ENCODE results near the gene ADAMTS12. TPM values are rescaled to one million over a fixed set of nuclear protein-coding genes. Genes with fewer than 3 reads are reported as not detected.

The ADAMTS12 gene
- polyA plus RNA-seq, 3 donors: not detected

DNA sequence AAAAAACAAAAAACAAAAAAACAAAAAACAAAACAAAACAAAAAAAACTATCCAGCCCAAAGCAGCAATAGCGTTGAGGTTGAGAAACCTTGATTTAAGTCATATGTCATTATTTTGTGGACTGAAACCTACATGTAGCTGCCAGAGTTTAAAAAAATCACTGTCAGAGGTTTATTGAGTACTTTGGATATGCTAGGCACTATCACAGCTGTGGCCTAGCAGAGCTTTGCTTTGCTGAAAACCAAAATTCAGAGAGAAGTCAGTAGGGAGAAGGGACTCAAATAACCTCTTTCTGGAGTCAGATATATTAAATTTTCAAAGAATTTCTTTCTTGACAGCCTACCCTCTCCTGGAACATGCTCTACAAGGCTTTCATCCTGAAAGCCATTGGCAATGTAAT is 299.5 kb downstream of the ADAMTS12 start:
- Histone ChIP-seq H3K79me2 (ENCODE audit: insufficient read depth, low read length) (no peaks in the 10 kb centered on the region), H3K9me3 (replicated peaks in 1 of 2; ENCODE audit: control insufficient read depth in 1 of 2, insufficient read depth in 1 of 2, low read length in 2 of 2) (no peaks in the 10 kb centered on the region), H3K4me2 (replicated peaks; ENCODE audit: extremely low read depth, low read length, poor library complexity, severe bottlenecking) (no peak overlapping the region), H3K27ac (ENCODE audit: low read depth in 1 of 2, low read length in 2 of 2) (no peak overlapping the region), H4K20me1 (ENCODE audit: insufficient read depth, low read length) (no peaks in the 10 kb centered on the region), H3K36me3 (replicated peaks in 1 of 2; ENCODE audit: control insufficient read depth in 1 of 2, insufficient read depth in 2 of 2, low read length in 2 of 2) (no peaks in the 10 kb centered on the region), H3K9ac (ENCODE audit: insufficient read depth, low read length, poor library complexity, severe bottlenecking) (no peak overlapping the region), H3K4me3 (replicated peaks in 1 of 3; ENCODE audit: low read depth in 2 of 3, low read length in 3 of 3) (no peak overlapping the region), H3K27me3 (ENCODE audit: control insufficient read depth in 2 of 2, insufficient read depth in 2 of 2, low read length in 2 of 2) (no peaks in the 10 kb centered on the region), H3K4me1 (ENCODE audit: control insufficient read depth in 1 of 2, insufficient read depth in 2 of 2, low read length in 2 of 2) (no peaks in the 10 kb centered on the region), H2AFZ (ENCODE audit: insufficient read depth, low read depth, low read length, poor library complexity, severe bottlenecking) (no peak overlapping the region)
- Mint-ChIP-seq H3K36me3 (no peaks in the 10 kb centered on the region), H3K27ac (no peak overlapping the region), H3K4me1 (no peaks in the 10 kb centered on the region), H3K27me3 (ENCODE audit: low read depth in 3 of 3) (peaks cover 0 to 3% (median 2%) of the 10 kb centered on the region in 3 donors), H3K4me3 (no peak overlapping the region), H3K9me3 (peaks cover 0 to 2% (median 0%) of the 10 kb centered on the region in 7 donors)
- TF ChIP-seq, protein P1, sequence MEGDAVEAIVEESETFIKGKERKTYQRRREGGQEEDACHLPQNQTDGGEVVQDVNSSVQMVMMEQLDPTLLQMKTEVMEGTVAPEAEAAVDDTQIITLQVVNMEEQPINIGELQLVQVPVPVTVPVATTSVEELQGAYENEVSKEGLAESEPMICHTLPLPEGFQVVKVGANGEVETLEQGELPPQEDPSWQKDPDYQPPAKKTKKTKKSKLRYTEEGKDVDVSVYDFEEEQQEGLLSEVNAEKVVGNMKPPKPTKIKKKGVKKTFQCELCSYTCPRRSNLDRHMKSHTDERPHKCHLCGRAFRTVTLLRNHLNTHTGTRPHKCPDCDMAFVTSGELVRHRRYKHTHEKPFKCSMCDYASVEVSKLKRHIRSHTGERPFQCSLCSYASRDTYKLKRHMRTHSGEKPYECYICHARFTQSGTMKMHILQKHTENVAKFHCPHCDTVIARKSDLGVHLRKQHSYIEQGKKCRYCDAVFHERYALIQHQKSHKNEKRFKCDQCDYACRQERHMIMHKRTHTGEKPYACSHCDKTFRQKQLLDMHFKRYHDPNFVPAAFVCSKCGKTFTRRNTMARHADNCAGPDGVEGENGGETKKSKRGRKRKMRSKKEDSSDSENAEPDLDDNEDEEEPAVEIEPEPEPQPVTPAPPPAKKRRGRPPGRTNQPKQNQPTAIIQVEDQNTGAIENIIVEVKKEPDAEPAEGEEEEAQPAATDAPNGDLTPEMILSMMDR (IDR thresholded peaks at IDR 0.05): no peak
- intact Hi-C loops (cut with micrococcal nuclease): no loop called here
- WGBS (ENCODE audit: insufficient coverage): no CpG with 5 or more reads among the region's 1 CpG
- DNase-seq: no peak

DNA sequence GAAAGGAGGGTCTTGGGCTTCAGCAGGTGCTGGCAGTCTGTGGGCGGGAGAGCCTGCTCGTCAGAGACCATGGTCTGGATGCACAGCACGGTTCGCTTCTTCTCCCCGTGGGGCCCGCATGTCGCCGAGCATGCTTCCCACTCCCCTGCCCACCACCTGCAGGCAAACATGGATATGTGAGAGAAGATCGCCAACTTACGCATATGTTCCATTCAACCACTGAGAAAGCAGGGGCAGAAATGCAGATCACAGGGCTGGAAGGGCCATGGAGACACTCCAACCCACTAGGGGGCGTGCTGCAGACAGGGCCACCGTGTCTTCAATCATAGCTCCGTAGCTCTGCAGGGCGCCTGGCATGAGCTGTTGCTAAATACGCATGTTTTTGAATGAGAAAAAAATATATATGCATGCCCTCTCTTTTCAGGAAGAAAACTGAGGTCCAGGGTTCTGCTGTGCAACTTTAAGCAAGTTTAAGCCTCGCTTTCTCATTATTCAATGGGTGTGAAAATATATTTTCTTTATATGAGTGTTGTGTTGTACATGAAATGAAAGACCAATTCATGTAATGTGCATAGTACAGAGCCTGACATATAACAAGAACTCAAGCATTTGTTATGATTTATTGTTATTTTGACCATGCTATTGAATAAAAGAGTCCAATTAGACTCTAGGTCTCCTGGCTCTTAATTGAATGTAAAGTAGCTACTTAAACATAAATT is 303.0 kb downstream of the ADAMTS12 start:
- no peaks in the 10 kb centered on the region for H3K4me1 ChIP-seq (ENCODE audit: control insufficient read depth in 1 of 2, insufficient read depth in 2 of 2, low read length in 2 of 2)
- H3K27ac ChIP-seq (ENCODE audit: low read depth in 1 of 2, low read length in 2 of 2): no peak overlapping the region
- H4K20me1 ChIP-seq (ENCODE audit: insufficient read depth, low read length): no peaks in the 10 kb centered on the region
- DNase-seq: no peak
- no peaks in the 10 kb centered on the region for H3K9me3 ChIP-seq (replicated peaks in 1 of 2; ENCODE audit: control insufficient read depth in 1 of 2, insufficient read depth in 1 of 2, low read length in 2 of 2)
- TF ChIP-seq, protein P1 (IDR thresholded peaks at IDR 0.05): peak; percentile 39
- no peaks in the 10 kb centered on the region for H3K36me3 ChIP-seq (replicated peaks in 1 of 2; ENCODE audit: control insufficient read depth in 1 of 2, insufficient read depth in 2 of 2, low read length in 2 of 2)
- no peaks in the 10 kb centered on the region for H3K79me2 ChIP-seq (ENCODE audit: insufficient read depth, low read length)
- H2AFZ ChIP-seq (ENCODE audit: insufficient read depth, low read depth, low read length, poor library complexity, severe bottlenecking): no peak overlapping the region
- H3K27me3 ChIP-seq (ENCODE audit: control insufficient read depth in 2 of 2, insufficient read depth in 2 of 2, low read length in 2 of 2): no peaks in the 10 kb centered on the region
- Mint-ChIP-seq H3K36me3 (no peaks in the 10 kb centered on the region), H3K27me3 (ENCODE audit: low read depth in 3 of 3) (no peaks in the 10 kb centered on the region), H3K4me1 (no peaks in the 10 kb centered on the region), H3K27ac (no peak overlapping the region), H3K4me3 (no peak overlapping the region), H3K9me3 (peaks cover 0 to 5% (median 0%) of the 10 kb centered on the region in 7 donors)
- intact Hi-C loops (cut with micrococcal nuclease): no loop called here
- 60% methylated on average over 3 of the region's 16 CpGs for WGBS (ENCODE audit: insufficient coverage)
- no peak overlapping the region for H3K9ac ChIP-seq (ENCODE audit: insufficient read depth, low read length, poor library complexity, severe bottlenecking)
- no peak overlapping the region for H3K4me2 ChIP-seq (replicated peaks; ENCODE audit: extremely low read depth, low read length, poor library complexity, severe bottlenecking)
- no peak overlapping the region for H3K4me3 ChIP-seq (replicated peaks in 1 of 3; ENCODE audit: low read depth in 2 of 3, low read length in 3 of 3)

Data from CD14-positive monocyte (primary cell).